Right cardiac atrium (tissue), 5 donors: ENCODE data around the gene PUM1. TPM values are rescaled to one million over a fixed set of nuclear protein-coding genes. Genes with fewer than 3 reads are reported as not detected.

Experiments used
- ATAC-seq, 2 donors: fragments of 200-7000 bp; cut with Tn5 transposase; one replicate each; pipeline versions ENCODE4 v1.8.0 to v1.9.1; 2020; ENCODE audit warnings: moderate library complexity in 2 of 2, mild to moderate bottlenecking in 1 of 2
- DNase-seq, 3 donors: peaks; one replicate each; pipeline ENCODE4 v3.0.0-alpha.2; 2020
- H3K27ac ChIP-seq: one replicate; pipeline ENCODE4 v1.5.1; 2013; ENCODE audit warnings: mild to moderate bottlenecking, low read length, control low read depth, moderate library complexity
- H3K27me3 ChIP-seq: one replicate; pipeline ENCODE4 v1.6.1; 2013; ENCODE audit not compliant: control insufficient read depth, insufficient read depth
- H3K4me1 ChIP-seq: one replicate; pipeline ENCODE4 v1.6.1; 2013; ENCODE audit warnings: low read length; ENCODE audit not compliant: control insufficient read depth, insufficient read depth
- H3K4me3 ChIP-seq: one replicate; pipeline ENCODE4 v1.5.1; 2013; ENCODE audit warnings: low read length, control low read depth
- H3K9me3 ChIP-seq: one replicate; pipeline ENCODE4 v1.6.1; 2013; ENCODE audit warnings: low read length; ENCODE audit not compliant: control insufficient read depth
- WGBS: extraction: QIAGEN DNeasy Blood & Tissue Kit; methylation state at CpG from one replicate; pipeline ENCODE4 v1.1.7; 2013; 5-methylcytosine and 5-hydroxymethylcytosine counted together
- intact Hi-C, 4 donors: fragments of 100-400 bp; cut with DNase I; formaldehyde crosslinking; loops; one replicate each; pipeline versions ENCODE4 v1.11.0 to v1.14.0; 2022 to 2023
- long read RNA-seq, 4 donors: library from polyadenylated mRNA; unstranded; transcript quantifications; one replicate each; pipeline ENCODE4 v2.0.0, GENCODE V29; 2020 to 2021
- polyA plus RNA-seq: library from polyadenylated mRNA; stranded (reverse); fragments of 200-250 nt; gene quantifications from one replicate; pipeline ENCODE4 v1.2.3, GENCODE V29; 2013
- total RNA-seq, 4 donors: library from RNA; stranded (reverse); fragmentation: NEBNext Ultra II Directional; extraction: Animal tissue kit (Norgen Biotek cat#: 25700); gene quantifications; one replicate each; pipeline ENCODE4 v1.2.1, GENCODE V29; 2021
- donor health status: healthy with polysubstance abuse.
- donor health status: DM: no; HTN: yes; CAD: no.
- donor health status: DM: no; HTN: no; CAD: no.
- donor health status: DM: no; HTN: yes; CAD: no; lungs with severe emphysema.
- donor health status: DM: yes; HTN: yes; CAD: no.

PUM1 gene
- total RNA-seq: 10 to 100 TPM; 76.5 to 77.2 (median 77.0) TPM
- 21.2 TPM for polyA plus RNA-seq
- long read RNA-seq, donor 1, full-length matches to known transcripts: 37 of 122 reads
- long read RNA-seq, donor 1, partial matches to known transcripts: 30 of 122 reads
- long read RNA-seq, donor 1, other reads (novel, unspliced or antisense): 55 of 122 reads
- long read RNA-seq, donor 2, full-length matches to known transcripts: 10 of 28 reads
- long read RNA-seq, donor 2, partial matches to known transcripts: 8 of 28 reads
- long read RNA-seq, donor 2, other reads (novel, unspliced or antisense): 10 of 28 reads
- long read RNA-seq, donor 3, full-length matches to known transcripts: 56 of 219 reads
- long read RNA-seq, donor 3, partial matches to known transcripts: 47 of 219 reads
- long read RNA-seq, donor 3, other reads (novel, unspliced or antisense): 116 of 219 reads
- long read RNA-seq, donor 4, full-length matches to known transcripts: 11 of 36 reads
- long read RNA-seq, donor 4, partial matches to known transcripts: 3 of 36 reads
- long read RNA-seq, donor 4, other reads (novel, unspliced or antisense): 22 of 36 reads

GRCh38 chr1:31065310-31066217 lies at the start of gene PUM1:
PUM1 (minus strand) TSS chr1:31065717; CDS start chr1:31059566, 6,151 bp downstream.
- Histone ChIP-seq H3K27me3 (no peaks in the 10 kb centered on the region), H3K27ac (peak within 1 kb of the TSS; percentile 99), H3K9me3 (no peaks in the 10 kb centered on the region), H3K4me1 (no peaks in the 10 kb centered on the region), H3K4me3 (peak within 1 kb of the TSS; percentile 89)
- peak; percentile 99 for ATAC-seq
- intact Hi-C loops: no loop called here
- 1% methylated on average over 72 of the region's 72 CpGs for WGBS
- peak; percentile 98 to 99 (median 99) for DNase-seq

- H3K4me1 ChIP-seq: no peaks in the 10 kb centered on the region
- ATAC-seq (no peak), DNase-seq (no peak)
- H3K27me3 ChIP-seq: no peaks in the 10 kb centered on the region
- 76% methylated on average over 15 of the region's 15 CpGs for whole genome bisulfite sequencing
- H3K27ac ChIP-seq: no peak overlapping the region
- no peak overlapping the region for H3K4me3 ChIP-seq
- H3K9me3 ChIP-seq: no peaks in the 10 kb centered on the region
- intact Hi-C loops: no loop called here
These were observed 46.9 kb upstream of the PUM1 start for GRCh38 chr1:31112266-31112935.

- DNase-seq: peak; percentile 60 to 87 (median 77)
- Histone ChIP-seq H3K4me1 (no peaks in the 10 kb centered on the region), H3K4me3 (no peak overlapping the region), H3K9me3 (no peaks in the 10 kb centered on the region), H3K27ac (no peak overlapping the region), H3K27me3 (no peaks in the 10 kb centered on the region)
- intact Hi-C loops: no loop called here
- 77% methylated on average over 8 of the region's 8 CpGs for WGBS
- peak in 1 of 2 donors; percentile 29 for ATAC-seq
These were observed 45.9 kb upstream of the PUM1 start for GRCh38 chr1:31111290-31111951.

GRCh38 chr1:31110846-31111245 lies 45.3 kb upstream of the PUM1 start:
- Histone ChIP-seq H3K4me1 (no peaks in the 10 kb centered on the region), H3K27ac (no peak overlapping the region), H3K27me3 (no peaks in the 10 kb centered on the region), H3K4me3 (no peak overlapping the region), H3K9me3 (no peaks in the 10 kb centered on the region)
- intact Hi-C loops: no loop called here
- ATAC-seq (no peak), DNase-seq (no peak)
- WGBS: 85% methylated on average over 7 of the region's 7 CpGs

GRCh38 chr1:31108861-31109260 lies 43.3 kb upstream of the PUM1 start:
- Histone ChIP-seq H3K27me3 (no peaks in the 10 kb centered on the region), H3K27ac (no peak overlapping the region), H3K4me3 (no peak overlapping the region), H3K9me3 (no peaks in the 10 kb centered on the region), H3K4me1 (no peaks in the 10 kb centered on the region)
- ATAC-seq: no peak
- intact Hi-C loops: no loop called here
- WGBS: 88% methylated on average over 5 of the region's 5 CpGs
- no peak for DNase-seq

- H3K27me3 ChIP-seq: no peaks in the 10 kb centered on the region
- DNase-seq (no peak), ATAC-seq (no peak)
- H3K27ac ChIP-seq: no peak overlapping the region
- H3K4me1 ChIP-seq: no peaks in the 10 kb centered on the region
- WGBS: 90% methylated on average over 8 of the region's 8 CpGs
- intact Hi-C loops: no loop called here
- H3K9me3 ChIP-seq: no peaks in the 10 kb centered on the region
- H3K4me3 ChIP-seq: no peak overlapping the region
These were observed 40.1 kb upstream of the PUM1 start for GRCh38 chr1:31105646-31106045.

- intact Hi-C loops: no loop called here
- 61% methylated on average over 5 of the region's 5 CpGs for WGBS
- Histone ChIP-seq H3K9me3 (no peaks in the 10 kb centered on the region), H3K4me1 (no peaks in the 10 kb centered on the region), H3K27me3 (no peaks in the 10 kb centered on the region), H3K4me3 (no peak overlapping the region), H3K27ac (no peak overlapping the region)
- ATAC-seq (peak; percentile 36 to 55), DNase-seq (no peak)
These were observed 37.0 kb upstream of the PUM1 start for GRCh38 chr1:31102501-31102950.

GRCh38 chr1:31101147-31101502 lies 35.6 kb upstream of the PUM1 start:
- H3K27ac ChIP-seq: no peak overlapping the region
- ATAC-seq (peak; percentile 70 to 75), DNase-seq (peak in 1 of 3 donors; percentile 64)
- 68% methylated on average over 4 of the region's 4 CpGs for WGBS
- no peaks in the 10 kb centered on the region for H3K27me3 ChIP-seq
- H3K4me3 ChIP-seq: no peak overlapping the region
- no peaks in the 10 kb centered on the region for H3K9me3 ChIP-seq
- intact Hi-C loops: no loop called here
- no peaks in the 10 kb centered on the region for H3K4me1 ChIP-seq

- Histone ChIP-seq H3K4me1 (no peaks in the 10 kb centered on the region), H3K27me3 (no peaks in the 10 kb centered on the region), H3K27ac (no peak overlapping the region), H3K9me3 (no peaks in the 10 kb centered on the region), H3K4me3 (no peak overlapping the region)
- no peak for ATAC-seq
- intact Hi-C loops: no loop called here
- DNase-seq: no peak
- WGBS: 92% methylated on average over 6 of the region's 6 CpGs
These were observed 33.9 kb upstream of the PUM1 start for GRCh38 chr1:31099293-31100032.

GRCh38 chr1:31095985-31096384 lies 30.5 kb upstream of the PUM1 start:
- Histone ChIP-seq H3K9me3 (no peaks in the 10 kb centered on the region), H3K4me3 (no peak overlapping the region), H3K27me3 (no peaks in the 10 kb centered on the region), H3K27ac (no peak overlapping the region), H3K4me1 (no peaks in the 10 kb centered on the region)
- intact Hi-C loops: no loop called here
- 87% methylated on average over 6 of the region's 6 CpGs for WGBS
- DNase-seq: no peak
- ATAC-seq: no peak
